Measurements from ENCODE around the gene GDPD2. TPM values are rescaled to one million over a fixed set of nuclear protein-coding genes. Genes with fewer than 3 reads are reported as not detected.

GDPD2 gene
- total RNA-seq, 1 donor from 2014 or later, result not detected

DNA sequence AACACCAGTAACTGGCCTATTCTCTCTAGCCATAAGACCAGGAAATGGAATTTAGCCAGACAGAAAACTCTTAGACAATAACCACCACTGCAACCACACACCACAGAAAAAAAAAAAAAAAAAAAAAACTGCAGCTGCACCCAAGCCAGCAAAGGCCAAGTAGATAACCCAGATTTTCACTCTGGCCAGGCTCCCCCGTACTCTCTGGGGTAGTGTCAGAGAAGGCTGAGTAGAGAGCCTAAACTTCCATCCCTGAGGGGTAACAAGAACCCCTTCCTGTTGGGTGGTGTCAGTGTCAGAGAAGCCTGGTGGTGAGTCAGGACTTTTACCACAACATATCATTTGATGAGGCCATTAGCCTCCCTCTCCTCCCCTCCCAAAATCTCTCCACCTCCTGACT, 15.9 kb downstream of the GDPD2 start:
- TF ChIP-seq, protein P1, sequence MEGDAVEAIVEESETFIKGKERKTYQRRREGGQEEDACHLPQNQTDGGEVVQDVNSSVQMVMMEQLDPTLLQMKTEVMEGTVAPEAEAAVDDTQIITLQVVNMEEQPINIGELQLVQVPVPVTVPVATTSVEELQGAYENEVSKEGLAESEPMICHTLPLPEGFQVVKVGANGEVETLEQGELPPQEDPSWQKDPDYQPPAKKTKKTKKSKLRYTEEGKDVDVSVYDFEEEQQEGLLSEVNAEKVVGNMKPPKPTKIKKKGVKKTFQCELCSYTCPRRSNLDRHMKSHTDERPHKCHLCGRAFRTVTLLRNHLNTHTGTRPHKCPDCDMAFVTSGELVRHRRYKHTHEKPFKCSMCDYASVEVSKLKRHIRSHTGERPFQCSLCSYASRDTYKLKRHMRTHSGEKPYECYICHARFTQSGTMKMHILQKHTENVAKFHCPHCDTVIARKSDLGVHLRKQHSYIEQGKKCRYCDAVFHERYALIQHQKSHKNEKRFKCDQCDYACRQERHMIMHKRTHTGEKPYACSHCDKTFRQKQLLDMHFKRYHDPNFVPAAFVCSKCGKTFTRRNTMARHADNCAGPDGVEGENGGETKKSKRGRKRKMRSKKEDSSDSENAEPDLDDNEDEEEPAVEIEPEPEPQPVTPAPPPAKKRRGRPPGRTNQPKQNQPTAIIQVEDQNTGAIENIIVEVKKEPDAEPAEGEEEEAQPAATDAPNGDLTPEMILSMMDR (IDR thresholded peaks at IDR 0.05; ENCODE audit: insufficient read depth, low read length, poor library complexity, severe bottlenecking), result no peak
- H3K36me3 ChIP-seq (ENCODE audit: control insufficient read depth, insufficient read depth, low read length), result no peaks in the 10 kb centered on the region
- no peak for DNase-seq (ENCODE audit: low read depth)

DNA sequence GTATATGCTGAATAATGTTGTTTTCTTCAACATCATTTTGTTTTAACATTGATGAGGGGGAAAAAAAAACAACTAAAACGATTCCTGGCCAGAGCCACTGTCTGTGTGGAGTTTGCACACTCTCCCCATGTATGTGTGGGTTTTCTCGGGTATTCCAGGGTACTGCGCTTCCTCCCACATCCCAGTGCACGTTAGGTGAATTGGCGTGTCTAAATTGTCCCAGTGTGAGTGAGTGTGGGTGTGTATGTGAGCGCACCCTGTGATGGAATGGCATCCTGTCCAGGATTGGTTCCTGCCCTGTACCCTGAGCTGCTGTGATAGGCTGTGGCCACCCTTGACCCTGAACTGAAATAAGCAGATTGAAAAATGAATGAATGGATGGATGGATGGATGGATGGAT, 19.1 kb downstream of the GDPD2 start:
- H3K27me3 ChIP-seq (ENCODE audit: control insufficient read depth, insufficient read depth, low read length), result peaks cover 28% of the 10 kb centered on the region

More for the DNA sequence above, 15.9 kb downstream of the GDPD2 start:
- Histone ChIP-seq H3K27me3 (ENCODE audit: control insufficient read depth, insufficient read depth, low read length) (no peaks in the 10 kb centered on the region), H3K4me3 (ENCODE audit: low read depth, low read length) (no peak overlapping the region)

DNA sequence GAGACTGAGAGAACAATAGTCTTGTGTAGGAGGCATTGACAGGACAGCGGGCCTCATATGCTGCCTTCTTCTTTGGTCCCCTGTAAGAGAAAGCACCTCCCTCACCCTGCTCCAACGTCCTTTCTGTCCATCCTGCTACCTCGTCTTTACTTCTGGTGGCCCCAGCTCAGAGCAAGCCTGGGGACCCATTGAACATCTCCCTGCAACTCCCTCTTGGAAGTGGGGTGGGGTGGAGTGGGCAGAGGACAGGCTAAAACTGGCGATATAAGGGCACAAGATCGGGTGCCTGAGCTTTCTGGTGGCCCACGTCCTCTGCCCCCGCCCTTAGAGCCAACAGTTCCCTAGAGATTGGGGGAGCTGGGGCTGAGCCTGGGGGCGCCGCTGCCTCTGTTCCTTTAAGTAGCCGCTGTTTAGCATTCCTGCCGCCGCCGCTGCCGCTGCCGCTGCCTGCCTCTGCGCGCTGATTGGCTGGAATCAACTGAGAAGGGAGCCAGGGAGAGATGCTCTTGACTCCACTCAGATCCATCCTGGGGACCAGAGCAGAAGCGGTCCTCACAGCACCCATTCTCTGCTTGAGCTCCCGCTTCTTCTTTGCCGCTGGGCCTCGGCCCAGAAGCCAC, 21.3 kb downstream of the GDPD2 start, which contains the start of gene DLG3:
TSS of gene DLG3 (plus strand) at position 510 of the 620 bp plus-strand sequence. CDS start 367 bp downstream, outside the sequence.
- DNase-seq (ENCODE audit: low read depth), result no peak
- Histone ChIP-seq H3K36me3 (ENCODE audit: control insufficient read depth, insufficient read depth, low read length) (no peaks in the 10 kb centered on the region), H3K27me3 (ENCODE audit: control insufficient read depth, insufficient read depth, low read length) (peaks cover 28% of the 10 kb centered on the region), H3K4me3 (ENCODE audit: low read depth, low read length) (no peak within 1 kb of the TSS)
- TF ChIP-seq, protein P1 (IDR thresholded peaks at IDR 0.05; ENCODE audit: insufficient read depth, low read length, poor library complexity, severe bottlenecking), result no peak

More for the DNA sequence above, 19.1 kb downstream of the GDPD2 start:
- Histone ChIP-seq H3K36me3 (ENCODE audit: control insufficient read depth, insufficient read depth, low read length) (no peaks in the 10 kb centered on the region), H3K4me3 (ENCODE audit: low read depth, low read length) (no peak overlapping the region)
- DNase-seq (ENCODE audit: low read depth), result no peak
- TF ChIP-seq, protein P1 (IDR thresholded peaks at IDR 0.05; ENCODE audit: insufficient read depth, low read length, poor library complexity, severe bottlenecking), result no peak

DNA sequence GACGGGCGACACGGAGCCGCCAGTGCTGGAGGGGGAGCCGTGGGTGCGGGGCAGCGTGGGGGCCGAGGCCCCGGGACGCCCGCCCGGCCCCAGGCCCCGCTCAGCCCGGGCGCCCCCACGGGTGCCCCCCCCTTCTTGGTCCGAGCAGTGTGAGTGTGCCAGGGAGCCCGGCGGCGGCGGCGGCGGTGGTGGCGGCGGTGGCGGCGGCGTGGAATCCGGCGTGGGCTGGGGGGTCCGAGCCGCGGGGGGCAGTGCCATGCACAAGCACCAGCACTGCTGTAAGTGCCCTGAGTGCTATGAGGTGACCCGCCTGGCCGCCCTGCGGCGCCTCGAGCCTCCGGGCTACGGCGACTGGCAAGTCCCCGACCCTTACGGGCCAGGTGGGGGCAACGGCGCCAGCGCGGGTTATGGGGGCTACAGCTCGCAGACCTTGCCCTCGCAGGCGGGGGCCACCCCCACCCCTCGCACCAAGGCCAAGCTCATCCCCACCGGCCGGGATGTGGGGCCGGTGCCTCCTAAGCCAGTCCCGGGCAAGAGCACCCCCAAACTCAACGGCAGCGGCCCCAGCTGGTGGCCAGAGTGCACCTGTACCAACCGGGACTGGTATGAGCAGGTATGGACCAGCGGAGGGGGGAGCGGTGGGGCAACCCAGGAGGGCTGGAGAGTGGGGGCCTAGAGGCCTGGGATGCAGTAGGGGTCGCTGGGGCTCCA, 22.0 kb downstream of the GDPD2 start:
- TF ChIP-seq, protein P1 (IDR thresholded peaks at IDR 0.05; ENCODE audit: insufficient read depth, low read length, poor library complexity, severe bottlenecking), result no peak
- Histone ChIP-seq H3K36me3 (ENCODE audit: control insufficient read depth, insufficient read depth, low read length) (no peaks in the 10 kb centered on the region), H3K4me3 (ENCODE audit: low read depth, low read length) (no peak overlapping the region), H3K27me3 (ENCODE audit: control insufficient read depth, insufficient read depth, low read length) (peaks cover 28% of the 10 kb centered on the region)
- DNase-seq (ENCODE audit: low read depth), result no peak

DNA sequence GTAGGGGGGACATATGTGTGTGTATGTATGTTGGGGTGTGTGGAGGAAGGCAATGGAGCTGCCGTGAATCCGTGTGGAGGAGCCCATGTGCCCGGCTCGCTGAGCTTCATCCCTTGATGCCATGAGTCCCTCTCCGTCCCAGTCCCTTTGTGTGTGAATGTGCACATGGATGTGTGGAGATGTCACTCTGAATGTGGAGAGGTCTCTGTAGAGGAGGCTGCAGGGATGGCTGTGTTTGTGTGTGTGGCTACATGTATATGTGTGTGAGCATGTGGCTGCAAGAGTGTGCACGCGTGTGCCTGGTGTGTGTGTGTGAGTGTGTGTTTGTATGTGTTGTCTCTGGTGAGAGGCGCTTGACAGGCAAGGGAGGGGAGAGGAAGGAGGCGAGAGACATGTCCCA, 22.8 kb downstream of the GDPD2 start:
- Histone ChIP-seq H3K4me3 (ENCODE audit: low read depth, low read length) (no peak overlapping the region), H3K27me3 (ENCODE audit: control insufficient read depth, insufficient read depth, low read length) (peaks cover 28% of the 10 kb centered on the region), H3K36me3 (ENCODE audit: control insufficient read depth, insufficient read depth, low read length) (no peaks in the 10 kb centered on the region)
- DNase-seq (ENCODE audit: low read depth), result no peak
- TF ChIP-seq, protein P1 (IDR thresholded peaks at IDR 0.05; ENCODE audit: insufficient read depth, low read length, poor library complexity, severe bottlenecking), result no peak
